Caco-2 (cell line): ENCODE measurements around the gene EXOC1L. TPM values are rescaled to one million over a fixed set of nuclear protein-coding genes. Genes with fewer than 3 reads are reported as not detected.
A peak's percentile ranks its signal among the peaks of the same experiment; 100 is the strongest.

ENCODE experiments used
- BruUV-seq: library from RNA; stranded (reverse); fragments of 400-500 nt; replicated peaks from 2 replicates; lab custom pipeline; 2021; lab: Mats Ljungman, UMichigan
- CTCF ChIA-PET: fragments of 300-600 bp; sonication (Branson Sonifier 250); formaldehyde crosslinking; loops from one replicate; lab custom pipeline; 2022; ENCODE audit warnings: antibody characterized with exemption; lab: Charles Lee
- POLR2A ChIA-PET: fragments of 300-600 bp; sonication (Branson Sonifier 250); formaldehyde crosslinking; loops from one replicate; lab custom pipeline; 2022; ENCODE audit warnings: antibody characterized with exemption; lab: Charles Lee
- DNase-seq, 2 experiments: peaks; one replicate each; pipeline versions ENCODE4 v3.0.0 to v3.0.0-alpha.2; 2020 to 2022
- H3K27me3 ChIP-seq: replicated peaks from 2 replicates; pipeline ENCODE4 v1.6.0; 2011; ENCODE audit warnings: low read length; ENCODE audit not compliant: control insufficient read depth, insufficient read depth
- H3K36me3 ChIP-seq: 2 replicates; pipeline ENCODE4 v1.5.1; 2011; ENCODE audit warnings: low read length; ENCODE audit not compliant: control insufficient read depth, insufficient read depth
- H3K4me1 ChIP-seq: fragments of 250-450 bp; sonication (Bioruptor Pico); 2 replicates; pipeline ENCODE4 v1.5.1; 2020; ENCODE audit warnings: mild to moderate bottlenecking
- H3K4me3 ChIP-seq: 2 replicates; pipeline ENCODE4 v1.5.1; 2011; ENCODE audit warnings: low read depth, mild to moderate bottlenecking, control low read depth, low read length
- H3K9me3 ChIP-seq: fragments of 250-450 bp; sonication (Bioruptor Pico); 2 replicates; pipeline ENCODE4 v1.5.1; 2020; ENCODE audit warnings: mild to moderate bottlenecking, moderate library complexity
- H3K27ac Mint-ChIP-seq: one replicate; pipeline ENCODE4 v1.8.0; 2022; ENCODE audit warnings: mixed read lengths; ENCODE audit not compliant: unreplicated experiment
- H3K27me3 Mint-ChIP-seq: one replicate; pipeline ENCODE4 v1.8.0; 2022; ENCODE audit warnings: mixed read lengths; ENCODE audit not compliant: insufficient read depth, unreplicated experiment
- H3K36me3 Mint-ChIP-seq: one replicate; pipeline ENCODE4 v1.8.0; 2022; ENCODE audit warnings: mild to moderate bottlenecking, mixed read lengths; ENCODE audit not compliant: insufficient read depth, unreplicated experiment
- H3K4me1 Mint-ChIP-seq: one replicate; pipeline ENCODE4 v1.8.0; 2022; ENCODE audit warnings: low read depth, mixed read lengths; ENCODE audit not compliant: unreplicated experiment
- H3K4me3 Mint-ChIP-seq: one replicate; pipeline ENCODE4 v1.8.0; 2022; ENCODE audit warnings: mild to moderate bottlenecking, moderate library complexity, mixed read lengths; ENCODE audit not compliant: unreplicated experiment
- H3K9me3 Mint-ChIP-seq: one replicate; pipeline ENCODE4 v1.8.0; 2022; ENCODE audit warnings: mixed read lengths; ENCODE audit not compliant: unreplicated experiment
- intact Hi-C: fragments of 100-400 bp; cut with micrococcal nuclease; formaldehyde crosslinking; loops from one replicate; pipeline ENCODE4 v1.10.0; 2022; ENCODE audit not compliant: unreplicated experiment
- total RNA-seq: library from RNA; stranded (reverse); gene quantifications from 2 replicates; pipeline ENCODE4 v1.2.3, GENCODE V29; 2022
- TF ChIP-seq, protein P1 (sequence below), 2 experiments: fragments of 200-600 bp in 1 of 2; IDR thresholded peaks; 1 replicate in 1 of 2; 2 replicates in 1 of 2; pipeline versions ENCODE4 v1.5.1 to v1.8.0; 2011 to 2022; ENCODE audit warnings: antibody characterized with exemption in 1 of 2, control low read depth in 1 of 2, inconsistent platforms in 1 of 2, low read depth in 1 of 2, low read length in 1 of 2, mild to moderate bottlenecking in 1 of 2, moderate library complexity in 1 of 2; ENCODE audit not compliant: insufficient read depth in 1 of 2, severe bottlenecking in 1 of 2, unreplicated experiment in 1 of 2

Gene EXOC1L
- total RNA-seq, 1 experiment from 2014 or later, result not detected

DNA sequence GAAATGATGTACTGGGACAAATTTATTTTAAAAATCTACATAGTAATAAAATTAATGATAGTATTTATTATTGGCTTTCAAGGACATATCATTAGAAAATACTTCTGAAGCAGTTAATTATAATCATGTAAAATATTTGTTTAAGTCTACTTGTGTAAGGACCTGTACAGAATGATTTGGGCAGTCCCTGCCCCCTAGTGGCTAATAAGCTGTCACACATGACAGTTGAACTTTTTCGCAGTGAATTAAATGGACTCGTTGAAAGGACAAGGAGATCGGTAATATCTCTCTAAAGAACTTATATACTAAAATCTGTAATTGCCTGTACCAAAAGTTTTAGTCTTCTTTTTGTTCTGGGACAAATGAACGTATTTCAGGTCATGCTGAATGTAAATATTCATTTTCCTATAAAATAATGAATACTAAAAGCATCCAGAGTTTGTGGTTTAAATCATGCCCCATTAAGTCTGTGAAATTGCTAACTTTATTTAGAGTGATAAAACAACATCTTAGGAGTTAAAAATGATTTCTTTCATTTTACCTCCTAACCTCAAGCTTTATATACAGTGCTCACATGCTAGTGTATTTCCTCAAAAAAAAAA, 47.5 kb downstream of the EXOC1L start:
- H3K4me3 ChIP-seq, result no peak overlapping the region
- Mint-ChIP-seq H3K4me3 (no peak overlapping the region), H3K27ac (no peak overlapping the region), H3K36me3 (peaks cover 21% of the 10 kb centered on the region), H3K9me3 (no peaks in the 10 kb centered on the region), H3K4me1 (peaks cover 10% of the 10 kb centered on the region), H3K27me3 (no peaks in the 10 kb centered on the region)
- TF ChIP-seq, protein P1, sequence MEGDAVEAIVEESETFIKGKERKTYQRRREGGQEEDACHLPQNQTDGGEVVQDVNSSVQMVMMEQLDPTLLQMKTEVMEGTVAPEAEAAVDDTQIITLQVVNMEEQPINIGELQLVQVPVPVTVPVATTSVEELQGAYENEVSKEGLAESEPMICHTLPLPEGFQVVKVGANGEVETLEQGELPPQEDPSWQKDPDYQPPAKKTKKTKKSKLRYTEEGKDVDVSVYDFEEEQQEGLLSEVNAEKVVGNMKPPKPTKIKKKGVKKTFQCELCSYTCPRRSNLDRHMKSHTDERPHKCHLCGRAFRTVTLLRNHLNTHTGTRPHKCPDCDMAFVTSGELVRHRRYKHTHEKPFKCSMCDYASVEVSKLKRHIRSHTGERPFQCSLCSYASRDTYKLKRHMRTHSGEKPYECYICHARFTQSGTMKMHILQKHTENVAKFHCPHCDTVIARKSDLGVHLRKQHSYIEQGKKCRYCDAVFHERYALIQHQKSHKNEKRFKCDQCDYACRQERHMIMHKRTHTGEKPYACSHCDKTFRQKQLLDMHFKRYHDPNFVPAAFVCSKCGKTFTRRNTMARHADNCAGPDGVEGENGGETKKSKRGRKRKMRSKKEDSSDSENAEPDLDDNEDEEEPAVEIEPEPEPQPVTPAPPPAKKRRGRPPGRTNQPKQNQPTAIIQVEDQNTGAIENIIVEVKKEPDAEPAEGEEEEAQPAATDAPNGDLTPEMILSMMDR (IDR thresholded peaks at IDR 0.05; ENCODE audit: insufficient read depth in 1 of 2, low read depth in 1 of 2, low read length in 1 of 2, severe bottlenecking in 1 of 2, unreplicated experiment in 1 of 2), result peak; percentile 62 to 77
- CTCF ChIA-PET, result interaction anchor here (0.5 kb wide), 1 partner anchor 66 kb away, joined by 5 read pairs; no protein-coding TSS in a partner anchor
- H3K36me3 ChIP-seq, result no peaks in the 10 kb centered on the region; the same call in 1 of the 2 replicates
- no peaks in the 10 kb centered on the region for H3K9me3 ChIP-seq
- no peaks in the 10 kb centered on the region for H3K27me3 ChIP-seq
- BruUV-seq, result no TSS peak
- peaks cover 9% of the 10 kb centered on the region for H3K4me1 ChIP-seq
- peak in 1 of 2 experiments; percentile 41 for DNase-seq
- POLR2A ChIA-PET, result no interaction called here
- intact Hi-C loops, result loop anchor here (1.0 to 2.0 kb wide), 3 partner anchors 230 to 555 kb away; partner anchors contain the start of gene NMU

DNA sequence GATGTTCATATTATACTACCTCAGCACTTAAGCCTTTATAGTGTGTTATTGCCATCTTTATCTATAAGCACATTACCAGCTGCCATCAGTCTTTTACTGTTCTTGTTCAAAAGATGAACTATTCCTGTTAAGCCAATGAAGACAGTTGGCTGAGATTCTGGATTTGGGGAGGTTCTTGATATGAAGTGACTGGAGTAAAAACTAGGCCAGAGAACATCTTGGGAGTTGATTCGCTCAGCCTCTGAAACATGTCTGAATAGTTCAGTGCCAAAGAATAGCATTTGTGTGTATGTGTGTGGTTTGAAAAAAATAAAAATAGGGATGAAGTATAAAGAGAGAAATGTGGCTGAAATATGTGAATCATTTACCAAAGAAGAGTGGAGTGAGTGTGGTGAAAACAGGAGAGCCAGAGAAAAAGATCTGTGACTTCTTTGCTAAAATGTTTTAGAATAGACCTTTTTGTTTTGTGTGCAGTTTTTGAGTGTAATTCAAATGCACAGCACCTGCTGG, 49.0 kb downstream of the EXOC1L start:
- no TSS peak for BruUV-seq
- Mint-ChIP-seq H3K27ac (no peak overlapping the region), H3K36me3 (peaks cover 21% of the 10 kb centered on the region)

DNA sequence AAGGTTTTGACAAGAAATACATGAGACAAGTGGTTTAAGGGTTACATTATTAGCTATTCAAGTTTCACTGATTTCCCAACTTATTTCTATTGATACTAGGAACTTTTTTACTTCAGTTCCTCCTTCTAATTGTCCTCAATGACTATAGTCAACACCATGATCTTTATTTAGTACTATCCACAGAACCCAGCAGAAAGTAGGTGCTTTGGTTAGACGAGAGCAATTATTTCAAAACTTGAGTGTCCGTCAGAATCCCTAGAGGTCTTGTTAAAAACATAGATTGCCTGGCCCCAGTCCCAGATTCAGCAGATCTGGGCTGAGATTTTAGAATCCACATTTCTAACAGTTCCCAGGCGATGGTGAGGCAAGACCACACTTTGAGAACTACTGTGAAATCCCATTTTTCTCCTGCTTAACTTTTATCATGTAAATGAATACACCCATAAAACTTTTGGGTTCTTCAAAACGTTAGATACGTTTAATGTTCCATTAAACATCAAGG, 51.8 kb downstream of the EXOC1L start:
- intact Hi-C loops, result no loop called here
- Mint-ChIP-seq H3K4me3 (no peak overlapping the region), H3K36me3 (peaks cover 21% of the 10 kb centered on the region), H3K27ac (no peak overlapping the region), H3K27me3 (no peaks in the 10 kb centered on the region), H3K9me3 (no peaks in the 10 kb centered on the region), H3K4me1 (peaks cover 7% of the 10 kb centered on the region)
- H3K4me1 ChIP-seq, result peaks cover 4% of the 10 kb centered on the region
- BruUV-seq, result no TSS peak
- H3K9me3 ChIP-seq, result no peaks in the 10 kb centered on the region
- DNase-seq, result no peak
- no peaks in the 10 kb centered on the region for H3K27me3 ChIP-seq
- TF ChIP-seq, protein P1 (IDR thresholded peaks at IDR 0.05; ENCODE audit: insufficient read depth in 1 of 2, low read depth in 1 of 2, low read length in 1 of 2, severe bottlenecking in 1 of 2, unreplicated experiment in 1 of 2), result no peak
- CTCF ChIA-PET, result no interaction called here
- POLR2A ChIA-PET, result no interaction called here
- no peak overlapping the region for H3K4me3 ChIP-seq
- H3K36me3 ChIP-seq, result no peaks in the 10 kb centered on the region; the same call in 1 of the 2 replicates

More for the DNA sequence above, 49.0 kb downstream of the EXOC1L start:
- CTCF ChIA-PET, result no interaction called here
- no peak for DNase-seq
- Mint-ChIP-seq H3K9me3 (no peaks in the 10 kb centered on the region), H3K4me1 (peaks cover 10% of the 10 kb centered on the region), H3K4me3 (no peak overlapping the region), H3K27me3 (no peaks in the 10 kb centered on the region)
- H3K4me3 ChIP-seq, result no peak overlapping the region
- POLR2A ChIA-PET, result no interaction called here
- H3K4me1 ChIP-seq, result peaks cover 9% of the 10 kb centered on the region
- H3K36me3 ChIP-seq, result no peaks in the 10 kb centered on the region; the same call in 1 of the 2 replicates
- intact Hi-C loops, result no loop called here
- TF ChIP-seq, protein P1 (IDR thresholded peaks at IDR 0.05; ENCODE audit: insufficient read depth in 1 of 2, low read depth in 1 of 2, low read length in 1 of 2, severe bottlenecking in 1 of 2, unreplicated experiment in 1 of 2), result no peak
- H3K27me3 ChIP-seq, result no peaks in the 10 kb centered on the region
- no peaks in the 10 kb centered on the region for H3K9me3 ChIP-seq
